SKM-1 treated with dmso at 0.1 percent for 144 hours (cell line): ENCODE results near the gene BRMS1.
A peak's percentile ranks its signal among the peaks of the same experiment; 100 is the strongest.
"Not testable (repeated sequence)": the region's sequence is repeated elsewhere in the genome, so short reads cannot be mapped to it uniquely, and the experiment has no call there.

Experiments
- DNase-seq: peaks from one replicate; lab custom pipeline; 2025; ENCODE audit not compliant: unreplicated experiment; lab: John Stamatoyannopoulos, UW

BRMS1 gene, protein sequence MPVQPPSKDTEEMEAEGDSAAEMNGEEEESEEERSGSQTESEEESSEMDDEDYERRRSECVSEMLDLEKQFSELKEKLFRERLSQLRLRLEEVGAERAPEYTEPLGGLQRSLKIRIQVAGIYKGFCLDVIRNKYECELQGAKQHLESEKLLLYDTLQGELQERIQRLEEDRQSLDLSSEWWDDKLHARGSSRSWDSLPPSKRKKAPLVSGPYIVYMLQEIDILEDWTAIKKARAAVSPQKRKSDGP

DNA sequence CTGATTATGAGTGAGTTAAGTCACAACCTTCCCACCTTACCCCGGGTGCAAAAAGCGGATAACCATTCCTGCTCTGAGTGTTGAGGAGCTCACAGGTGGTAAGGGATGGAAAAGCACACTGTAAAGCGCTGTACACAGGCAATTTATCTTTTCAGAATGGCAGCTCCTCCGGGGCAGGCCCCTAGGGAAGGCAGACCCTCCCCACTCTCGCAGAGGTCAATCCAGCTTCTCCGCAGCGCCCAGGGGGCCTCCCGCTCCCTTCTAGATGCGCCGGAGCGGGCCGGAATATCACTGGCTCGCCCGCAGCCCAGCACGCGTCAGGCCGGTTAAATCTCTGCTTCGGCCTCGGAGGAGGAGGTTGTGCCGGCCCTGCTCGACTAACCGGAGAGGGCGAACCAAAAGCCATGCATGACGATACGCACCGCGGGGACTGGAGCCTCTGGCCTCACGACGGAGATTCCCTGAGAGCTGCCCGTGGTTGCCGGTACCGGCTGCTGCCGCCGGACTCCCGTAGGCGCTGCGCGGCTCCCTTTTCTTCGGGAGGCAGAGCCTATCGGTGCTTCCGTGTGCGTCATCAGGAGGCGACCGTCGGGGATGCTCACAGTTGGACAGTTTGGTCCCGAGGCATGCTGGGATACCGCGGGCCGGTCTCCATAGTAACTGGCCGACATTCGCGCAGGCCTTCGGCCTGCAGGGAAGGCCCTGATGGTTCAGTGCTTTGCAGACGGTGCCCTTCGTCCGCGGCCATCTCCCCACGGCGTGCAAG, at the start of gene BRMS1:
TSS of gene BRMS1 (minus strand) at position 555 of the 766 bp plus-strand sequence. CDS start 2,870 bp downstream, outside the sequence.
- peak; percentile 78 for DNase-seq

DNA sequence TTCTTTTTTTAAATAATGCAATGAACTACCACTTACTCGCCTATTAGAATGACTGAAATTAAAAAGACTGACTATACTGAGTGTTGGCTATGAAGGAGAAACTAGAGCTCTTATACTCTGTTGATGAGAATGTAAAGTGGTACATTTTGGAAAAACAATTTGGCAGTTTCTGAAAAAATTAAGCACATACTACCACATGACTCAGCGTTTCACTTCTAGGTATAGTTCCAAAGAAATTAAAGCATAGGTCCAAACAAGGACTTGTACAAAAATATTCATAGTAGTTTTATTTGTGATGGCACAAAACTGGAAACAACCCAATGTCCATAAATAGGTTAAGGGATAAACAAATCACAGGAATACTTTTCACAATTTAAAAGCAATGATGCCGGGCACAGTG, 49.0 kb upstream of the BRMS1 start:
- no peak for DNase-seq

DNA sequence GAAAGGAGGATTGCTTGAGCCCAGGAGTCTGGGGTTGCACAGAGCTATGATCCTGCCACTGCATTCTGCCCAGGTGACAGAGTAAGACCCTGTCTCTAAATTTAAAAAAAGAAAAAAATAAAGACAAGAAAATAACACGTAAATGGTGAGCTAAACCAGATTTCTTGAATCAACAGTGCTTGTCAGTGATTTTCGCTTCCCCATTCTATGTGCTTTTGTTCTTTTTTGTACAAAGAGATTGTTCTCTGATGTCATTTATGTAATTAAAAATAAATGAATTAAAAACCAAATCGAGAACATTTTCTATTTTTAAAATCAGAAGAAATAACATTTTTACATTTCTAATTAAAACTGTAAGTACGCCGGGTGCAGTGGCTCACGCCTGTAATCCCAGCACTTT, 46.4 kb upstream of the BRMS1 start:
- DNase-seq = no peak

DNA sequence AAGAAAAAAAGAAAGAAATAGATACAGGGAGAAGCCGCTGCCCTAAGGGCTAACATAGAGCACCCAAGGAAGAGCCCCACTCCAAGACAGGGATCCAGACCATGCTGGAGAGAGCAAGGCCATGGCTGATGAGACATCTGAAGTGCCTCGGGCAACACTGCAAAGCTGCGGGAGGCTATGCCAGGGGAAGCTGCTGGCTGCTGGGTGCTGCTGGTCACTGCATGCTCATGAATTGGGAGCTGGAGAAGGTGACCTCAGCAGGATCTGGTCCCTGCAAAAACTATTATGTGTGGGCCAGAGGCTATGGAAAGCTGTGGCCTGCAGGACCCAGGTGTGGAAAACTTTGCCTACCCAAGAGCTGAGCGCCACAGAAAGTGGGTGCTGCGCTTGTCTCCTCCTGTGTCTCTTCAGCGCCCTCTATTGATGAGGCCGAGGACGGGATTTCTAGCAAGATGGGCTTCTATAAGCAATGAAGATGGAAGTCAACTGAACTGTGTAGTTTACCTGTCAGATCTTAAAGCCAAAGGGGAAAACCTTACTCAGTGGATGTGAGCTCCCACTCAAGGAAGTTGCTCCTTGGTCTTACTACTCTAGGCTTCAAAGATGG, 44.0 kb upstream of the BRMS1 start:
- DNase-seq = peak; percentile 70

DNA sequence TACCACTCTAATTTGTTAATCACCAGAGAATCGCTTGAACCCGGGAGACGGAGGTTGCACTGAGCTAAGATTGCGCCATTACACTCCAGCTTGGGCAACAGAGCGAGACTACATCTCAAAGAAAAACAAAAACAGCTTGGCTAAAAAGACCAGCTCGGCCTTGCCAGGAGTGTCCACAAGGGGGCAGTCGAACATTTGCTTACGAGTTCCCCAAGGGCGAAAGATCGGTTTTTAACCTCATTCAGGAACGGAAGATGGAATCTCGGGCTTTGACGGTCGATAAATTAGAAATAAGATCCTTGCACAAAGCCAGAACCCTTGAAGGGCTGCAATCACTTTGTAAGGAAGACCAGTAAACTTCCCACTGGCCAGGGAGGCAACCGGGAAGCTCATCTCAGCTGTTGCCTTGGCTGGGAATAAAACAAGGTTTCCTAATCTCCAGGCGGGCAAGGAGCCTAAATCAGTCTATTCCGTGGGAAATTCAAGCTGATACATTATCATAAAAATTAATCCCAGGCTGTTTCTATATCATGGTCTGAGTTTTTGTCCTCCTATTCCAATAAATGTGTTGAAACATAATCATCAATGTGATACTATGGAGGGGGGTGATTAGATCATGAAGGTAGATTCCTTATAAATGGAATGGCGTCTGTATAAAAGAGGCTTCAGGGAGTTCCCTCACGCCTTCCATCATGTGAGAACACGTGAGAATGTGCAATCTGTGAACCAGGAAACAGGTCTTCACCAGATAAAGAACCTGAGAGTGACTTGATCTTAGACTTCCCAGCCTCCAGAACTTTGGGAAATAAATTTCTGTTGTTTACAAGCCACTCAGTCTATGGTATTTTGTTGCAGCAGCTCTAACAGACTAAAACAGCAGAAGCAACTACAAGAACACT, 41.5 kb upstream of the BRMS1 start:
- DNase-seq = peak; percentile 75

DNA sequence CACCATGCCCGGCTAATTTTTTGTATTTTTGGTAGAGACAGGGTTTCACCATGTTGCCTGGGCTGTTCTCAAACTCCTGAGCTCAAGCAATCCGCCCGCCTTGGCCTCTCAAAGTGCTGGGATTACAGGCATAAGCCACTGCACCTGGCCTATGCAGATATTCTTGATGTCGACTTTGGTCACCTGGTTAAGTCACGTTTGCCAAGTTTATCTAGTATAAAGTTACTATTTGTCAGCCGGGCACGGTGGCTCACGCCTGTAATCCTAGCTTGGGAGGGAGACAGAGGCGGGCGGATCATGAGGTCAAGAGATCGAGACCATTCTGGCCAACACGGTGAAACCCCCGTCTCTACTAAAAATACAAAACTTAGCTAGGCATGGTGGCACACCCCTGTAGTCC, 39.4 kb upstream of the BRMS1 start:
- not testable (repeated sequence) for DNase-seq

DNA sequence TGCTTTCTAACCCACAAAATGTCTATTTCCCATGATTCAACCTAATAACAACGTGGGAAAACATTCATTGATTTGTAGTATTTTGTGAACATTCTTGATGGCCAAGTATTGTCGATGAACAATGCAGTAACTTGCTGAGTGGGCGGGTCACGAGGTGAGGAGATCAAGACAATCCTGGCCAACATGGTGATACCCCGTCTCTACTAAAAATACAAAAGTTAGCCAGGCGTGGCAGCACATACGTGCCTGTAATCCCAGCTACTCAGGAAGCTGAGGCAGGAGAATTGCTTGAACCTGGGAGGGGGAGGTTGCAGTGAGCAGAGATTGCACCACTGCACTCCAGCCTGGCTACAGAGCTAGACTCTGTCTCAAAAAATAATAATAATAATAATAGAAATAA, 35.4 kb upstream of the BRMS1 start:
- DNase-seq = not testable (repeated sequence)

DNA sequence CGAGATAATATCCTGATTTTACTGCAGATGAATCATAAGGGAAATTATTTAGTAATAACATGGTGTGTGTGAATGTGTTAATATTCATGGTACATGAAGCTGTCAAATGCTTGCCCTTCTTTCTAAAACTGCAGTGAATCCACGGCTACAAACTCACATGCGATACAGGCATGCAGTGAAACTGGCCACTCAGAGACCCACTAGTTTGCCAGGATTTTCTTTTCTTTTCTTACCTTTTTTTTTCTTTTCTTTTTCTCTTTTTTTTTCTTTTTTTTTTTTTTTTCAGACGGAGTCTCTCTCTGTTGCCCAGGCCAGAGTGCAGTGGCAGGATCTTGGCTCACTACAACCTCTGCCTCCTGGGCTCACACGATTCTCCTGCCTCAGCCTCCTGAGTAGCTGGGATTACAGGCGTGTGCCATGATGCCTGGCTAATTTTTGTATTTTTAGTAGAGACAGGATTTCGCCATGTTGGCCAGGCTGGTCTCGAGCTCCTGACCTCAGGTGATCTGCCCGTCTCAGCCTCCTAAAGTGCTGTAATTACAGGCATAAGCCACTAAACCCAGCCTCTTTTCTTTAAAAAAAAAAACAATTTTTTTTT, 28.9 kb upstream of the BRMS1 start:
- DNase-seq = not testable (repeated sequence)

DNA sequence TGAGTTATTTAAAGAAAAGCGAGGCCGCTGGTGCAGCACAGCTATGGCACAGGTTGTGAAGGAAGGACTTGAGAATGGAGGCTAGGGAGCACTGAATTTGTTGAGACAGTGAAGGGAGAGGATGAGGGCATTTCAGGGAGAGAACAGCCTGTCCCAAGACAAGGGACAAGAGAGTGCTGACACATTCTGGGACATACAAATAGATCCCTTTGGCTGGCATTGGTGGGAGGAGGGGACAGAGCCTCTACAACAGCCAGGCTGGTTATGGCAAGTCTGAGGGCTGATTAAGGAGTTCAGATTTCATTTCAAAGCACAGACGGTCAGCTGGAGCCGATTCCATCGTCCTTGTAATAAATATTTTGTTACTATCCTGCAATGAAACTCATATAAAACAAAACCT, 28.4 kb upstream of the BRMS1 start:
- no peak for DNase-seq

DNA sequence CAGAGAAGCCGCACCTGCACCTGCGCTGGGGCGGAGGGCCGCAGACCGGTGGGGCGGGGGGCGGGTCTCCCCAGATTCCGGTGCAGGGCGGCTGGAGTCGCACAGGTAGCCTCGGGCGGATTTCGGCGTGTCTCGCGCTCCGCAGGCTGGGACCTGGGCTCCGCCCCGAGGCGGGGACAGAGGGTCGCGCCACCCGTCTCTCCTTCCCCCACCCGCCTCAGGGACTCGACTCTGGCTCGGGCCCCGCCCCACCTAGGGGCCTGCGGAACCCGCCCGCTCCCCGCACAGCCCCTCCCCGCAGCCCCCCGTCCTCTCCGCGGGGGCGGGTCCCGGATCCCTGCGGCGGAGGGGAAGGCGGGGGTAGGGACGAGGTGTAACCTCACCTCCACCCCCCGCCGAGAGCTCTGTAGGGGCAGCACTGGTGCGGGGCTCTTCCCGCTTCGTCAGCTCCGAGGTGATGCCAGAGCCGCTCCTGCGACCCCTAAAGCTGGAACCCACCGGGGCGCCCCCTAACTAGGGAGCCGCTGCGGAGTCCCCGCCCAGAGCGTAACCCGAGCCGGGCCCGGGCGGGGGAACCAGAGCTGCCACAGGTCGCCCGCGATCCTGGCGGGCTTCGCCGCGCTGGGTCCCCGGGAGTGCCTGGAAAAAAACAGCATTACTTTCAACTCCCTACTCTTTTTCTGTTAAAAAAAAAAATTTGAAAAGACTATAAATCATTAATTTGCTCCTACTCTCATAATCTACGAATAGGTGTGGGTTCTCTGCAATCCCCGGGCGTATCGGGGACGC, 26.9 kb upstream of the BRMS1 start, which contains the start of gene SLC29A2:
TSS of gene SLC29A2 (minus strand) at position 134 of the 789 bp plus-strand sequence. CDS start 169 bp downstream, outside the sequence.
- DNase-seq = no peak

DNA sequence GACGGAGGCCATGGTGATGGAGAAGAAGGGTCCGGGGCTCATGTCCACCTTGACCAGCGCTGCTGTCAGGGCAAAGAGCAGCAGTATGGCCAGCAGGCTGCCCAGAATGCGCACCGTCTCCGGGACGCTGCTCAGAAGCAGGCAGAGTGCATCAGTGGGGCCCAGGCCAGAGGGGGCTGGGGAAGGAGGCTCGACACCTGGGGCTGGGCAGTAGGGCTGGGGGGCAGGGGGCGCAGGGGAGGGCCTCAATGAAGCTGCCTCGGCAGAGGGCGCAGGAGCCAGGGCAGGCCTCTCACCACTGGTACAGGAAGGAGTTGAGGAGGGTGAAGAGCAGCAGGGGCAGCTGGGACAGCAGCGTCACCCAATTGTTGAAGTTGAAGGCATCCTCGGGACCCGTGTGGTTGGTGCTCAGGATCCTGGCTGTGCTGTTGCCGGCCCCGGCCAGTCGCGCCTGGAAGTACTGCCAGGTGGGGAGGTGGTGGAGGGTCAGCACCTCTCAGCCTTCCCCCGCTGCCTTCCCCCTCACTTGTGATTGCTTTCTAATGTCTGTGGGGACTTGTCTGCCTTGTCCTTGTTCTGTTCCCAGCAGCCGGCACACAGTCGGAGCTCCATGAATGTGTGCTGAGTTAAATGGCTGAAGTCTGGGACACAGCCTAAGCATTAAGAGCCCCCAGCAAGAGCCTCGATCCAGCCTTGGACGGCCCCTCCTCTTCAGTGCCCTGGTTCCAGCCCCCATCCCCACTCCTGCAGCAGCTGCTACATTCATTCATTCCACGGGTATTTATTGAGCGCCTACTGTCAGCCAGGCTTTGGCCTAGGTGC, 24.4 kb upstream of the BRMS1 start:
- no peak for DNase-seq

DNA sequence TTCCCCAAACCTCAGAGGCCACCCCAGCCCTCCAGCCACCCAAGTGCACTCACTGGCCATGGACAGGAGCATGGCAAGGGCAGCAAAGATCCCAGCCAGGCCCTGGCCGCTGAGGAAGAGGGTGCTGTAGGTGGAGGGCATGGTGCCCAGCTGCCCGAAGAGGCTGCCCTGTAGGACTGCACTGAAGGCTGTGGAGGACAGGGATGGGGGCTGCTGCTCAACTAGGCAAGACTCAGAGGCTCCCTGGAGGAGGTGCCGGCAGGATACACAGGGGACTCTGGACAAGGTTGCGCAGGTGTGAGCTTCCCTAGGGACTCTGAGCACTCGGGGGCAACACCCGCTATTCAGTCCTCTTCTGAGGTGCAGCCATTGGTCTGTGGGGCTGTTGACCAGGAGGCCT, 23.6 kb upstream of the BRMS1 start:
- no peak for DNase-seq

DNA sequence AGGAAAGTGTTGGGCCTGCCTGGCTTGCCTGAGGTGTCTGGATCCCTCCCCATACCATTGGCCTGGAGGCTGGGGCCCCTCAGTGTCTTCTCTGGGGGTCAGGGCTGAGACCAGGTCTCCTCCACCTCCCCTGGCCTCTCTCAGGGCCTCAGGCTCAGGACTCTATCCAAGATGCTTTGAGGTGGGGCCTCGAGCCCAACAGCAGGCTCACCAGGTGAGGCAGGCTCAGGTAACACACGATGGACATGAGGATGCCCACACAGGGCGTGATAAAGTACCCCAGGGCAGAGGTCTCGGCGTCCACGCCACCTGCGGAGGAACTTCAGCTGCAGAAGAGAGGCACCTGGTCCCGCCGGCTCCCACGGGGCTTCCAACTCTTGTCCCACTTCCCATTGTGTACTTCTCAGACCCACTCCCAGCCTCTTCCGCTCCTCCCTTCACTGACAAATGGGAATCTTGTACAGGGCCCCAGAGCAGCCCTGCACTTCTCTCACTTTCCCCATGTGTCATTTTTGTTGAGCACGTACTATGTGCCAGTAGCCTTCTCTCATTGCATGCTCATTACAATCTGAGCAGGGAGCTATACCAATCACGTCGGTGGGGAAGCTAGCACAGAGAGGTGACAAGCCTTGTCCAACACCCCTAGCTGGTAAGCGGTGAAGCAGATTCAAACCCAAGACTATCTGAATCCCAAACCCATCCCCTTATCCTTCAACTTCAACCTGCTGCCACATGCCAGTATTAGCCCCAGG, 22.8 kb upstream of the BRMS1 start:
- no peak for DNase-seq

DNA sequence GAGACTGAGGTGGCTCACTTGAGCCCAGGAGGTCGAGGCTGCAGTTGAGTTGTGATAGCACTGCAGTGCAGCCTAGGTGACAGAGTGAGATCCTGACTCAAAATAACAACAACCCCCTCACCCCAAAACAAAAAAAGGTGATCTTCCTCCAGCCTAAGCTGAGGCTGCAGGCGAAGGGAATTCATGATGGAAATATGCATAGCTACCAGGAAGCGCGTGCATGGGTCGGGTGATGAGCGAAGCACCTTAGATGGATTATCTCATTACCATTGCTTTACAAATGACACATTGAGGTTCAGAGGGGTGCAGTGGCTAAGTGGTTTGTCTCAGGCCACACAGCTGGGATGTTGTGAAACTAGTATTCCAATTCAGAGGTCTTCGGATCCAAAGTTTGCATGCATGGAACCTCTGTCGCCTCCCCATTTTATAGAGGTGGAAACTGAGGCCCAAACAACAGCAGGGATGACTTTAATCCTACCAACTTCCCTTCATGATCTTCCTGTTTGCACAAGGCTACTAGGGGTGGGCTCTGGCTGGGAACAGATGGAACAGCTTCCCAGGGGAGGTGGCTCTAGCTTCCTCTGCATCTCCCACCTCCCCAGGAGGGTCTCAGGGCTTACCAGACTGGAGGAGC, 22.1 kb upstream of the BRMS1 start:
- no peak for DNase-seq

DNA sequence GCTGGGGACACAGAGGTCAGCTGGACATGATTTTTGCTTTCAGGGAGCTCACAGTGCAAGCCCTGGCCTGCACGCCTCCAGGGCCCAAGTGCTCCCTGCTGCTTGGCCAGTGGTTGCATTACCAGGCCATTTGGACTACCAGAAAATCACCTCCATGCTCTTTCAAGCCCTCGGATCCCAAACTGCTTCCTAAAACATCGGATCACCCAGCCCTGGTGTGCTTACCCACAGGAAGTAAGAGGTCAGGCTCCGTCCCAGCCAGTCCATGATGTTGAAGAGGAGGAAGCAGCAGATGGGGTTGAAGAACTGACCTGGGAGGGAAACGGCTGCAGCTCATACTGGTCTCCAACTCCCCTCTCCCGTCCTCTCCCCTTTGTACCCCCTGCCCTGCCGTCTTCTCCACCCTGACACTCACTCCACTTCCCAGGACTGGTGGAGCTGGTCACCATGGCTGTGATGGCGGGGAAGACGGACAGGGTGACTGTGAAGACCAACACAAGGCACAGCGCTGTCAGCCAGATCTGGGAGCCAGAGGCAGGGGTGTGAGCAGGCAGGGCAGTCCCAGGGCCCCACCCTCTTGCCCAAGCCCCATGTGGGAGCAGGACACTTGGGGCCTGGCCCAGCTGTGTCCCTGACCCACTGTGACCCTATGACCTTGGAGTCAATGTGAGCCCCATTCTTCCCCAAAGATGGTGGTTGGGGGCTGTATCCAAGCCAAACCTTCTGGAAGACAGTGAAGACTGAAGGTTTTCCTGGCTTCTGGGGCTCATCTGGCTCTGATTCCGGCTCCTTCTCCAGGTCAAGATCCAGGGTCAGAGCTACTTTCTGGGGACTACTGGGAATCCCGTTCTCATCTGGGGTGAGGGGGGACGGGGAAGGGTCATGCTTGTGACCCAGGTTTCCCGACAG, 21.1 kb upstream of the BRMS1 start:
- DNase-seq = no peak

DNA sequence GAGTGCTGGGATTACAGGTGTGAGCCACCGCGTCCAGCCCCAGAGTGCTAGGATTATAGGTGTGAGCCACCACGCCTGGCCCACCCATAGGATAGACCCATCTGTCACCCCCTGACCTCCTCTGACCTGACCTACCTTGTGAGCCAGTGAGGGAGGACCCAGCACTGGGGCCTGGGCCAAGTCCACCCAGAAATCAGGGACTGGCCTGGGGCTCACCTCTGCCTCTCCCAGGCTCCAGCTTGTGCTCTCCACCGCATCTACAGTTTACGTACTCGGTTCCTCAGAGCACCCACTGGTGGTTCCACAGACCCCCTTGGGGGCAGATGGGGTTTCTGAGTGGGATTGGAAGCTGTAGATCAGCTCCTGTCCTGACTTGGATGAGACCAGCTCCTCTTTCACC, 20.3 kb upstream of the BRMS1 start:
- DNase-seq = no peak
